ENCODE measurements around the gene ECE2. TPM values are rescaled to one million over a fixed set of nuclear protein-coding genes. Genes with fewer than 3 reads are reported as not detected.

The ECE2 gene
- total RNA-seq, 4 donors from 2014 or later = not detected

GRCh38 chr3:184320104-184320445, 44.3 kb downstream of the ECE2 start:
- Histone ChIP-seq H3K36me3 (peaks cover 1 to 53% (median 29%) of the 10 kb centered on the region in 4 donors), H3K27ac (peak overlapping the region; percentile 90 to 98 (median 94)), H3K9me3 (no peaks in the 10 kb centered on the region), H3K4me3 (no peak overlapping the region), H3K4me1 (peaks cover 32 to 53% (median 47%) of the 10 kb centered on the region in 4 donors), H3K27me3 (no peaks in the 10 kb centered on the region)
- peak; percentile 94 for DNase-seq
- TF ChIP-seq POLR2AphosphoS5 (IDR thresholded peaks at IDR 0.05) (peak in 2 of 3 donors; percentile 49 to 62), EP300 (IDR thresholded peaks at IDR 0.05; ENCODE audit: low read depth) (no peak)
- in situ Hi-C loops (cut with MboI; ENCODE audit: low pct_ligation_motif_present in 1 of 4, low pct_unique_long_range_greater_than_20kb in 1 of 4, low sequenced_read_pairs in 3 of 4) (no loop called here), intact Hi-C loops (cut with DNase I; ENCODE audit: low total_unique reads) (no loop called here)
- 0% methylated on average over 1 of the region's 4 CpGs; no CpG with 5 or more reads in 1 of the 2 donors for WGBS, 2 donors (ENCODE audit: low coverage in 1 of 2)

- H3K9me3 ChIP-seq = no peaks in the 10 kb centered on the region
- DNase-seq = no peak
- in situ Hi-C loops (cut with MboI; ENCODE audit: low pct_ligation_motif_present in 1 of 4, low pct_unique_long_range_greater_than_20kb in 1 of 4, low sequenced_read_pairs in 3 of 4) = no loop called here
- H3K27ac ChIP-seq = peak overlapping the region in 1 of 4 donors; percentile 95
- TF ChIP-seq POLR2AphosphoS5 (IDR thresholded peaks at IDR 0.05) (no peak), POLR2A (IDR thresholded peaks at IDR 0.05) (no peak), CTCF (IDR thresholded peaks at IDR 0.05) (no peak), EP300 (IDR thresholded peaks at IDR 0.05; ENCODE audit: low read depth) (no peak)
- no peaks in the 10 kb centered on the region for H3K27me3 ChIP-seq
- H3K36me3 ChIP-seq = peaks cover 1 to 69% (median 37%) of the 10 kb centered on the region in 4 donors
- H3K4me3 ChIP-seq = no peak overlapping the region
- H3K4me1 ChIP-seq = peaks cover 22 to 41% (median 38%) of the 10 kb centered on the region in 4 donors
- WGBS, 2 donors (ENCODE audit: low coverage in 1 of 2) = 60 to 90% methylated on average over 1 to 5 of the region's 5 CpGs
- intact Hi-C loops (cut with DNase I; ENCODE audit: low total_unique reads) = no loop called here
Observed at GRCh38 chr3:184321666-184322065, 45.8 kb downstream of the ECE2 start.

- 89 to 90% methylated on average over 7 to 20 of the region's 20 CpGs for WGBS, 2 donors (ENCODE audit: low coverage in 1 of 2)
- no peak for DNase-seq
- peak overlapping the region in 2 of 4 donors; percentile 11 to 13 for H3K27ac ChIP-seq
- no peak overlapping the region for H3K4me3 ChIP-seq
- H3K36me3 ChIP-seq = peaks cover 1 to 74% (median 43%) of the 10 kb centered on the region in 4 donors
- in situ Hi-C loops (cut with MboI; ENCODE audit: low pct_ligation_motif_present in 1 of 4, low pct_unique_long_range_greater_than_20kb in 1 of 4, low sequenced_read_pairs in 3 of 4) = no loop called here
- TF ChIP-seq CTCF (IDR thresholded peaks at IDR 0.05) (no peak), EP300 (IDR thresholded peaks at IDR 0.05; ENCODE audit: low read depth) (no peak), POLR2A (IDR thresholded peaks at IDR 0.05) (no peak), POLR2AphosphoS5 (IDR thresholded peaks at IDR 0.05) (no peak)
- H3K9me3 ChIP-seq = no peaks in the 10 kb centered on the region
- intact Hi-C loops (cut with DNase I; ENCODE audit: low total_unique reads) = no loop called here
- H3K4me1 ChIP-seq = peaks cover 11 to 29% (median 26%) of the 10 kb centered on the region in 4 donors
- no peaks in the 10 kb centered on the region for H3K27me3 ChIP-seq
Observed at GRCh38 chr3:184322731-184323487, 47.1 kb downstream of the ECE2 start.

- Histone ChIP-seq H3K36me3 (peaks cover 1 to 81% (median 47%) of the 10 kb centered on the region in 4 donors), H3K4me3 (no peak overlapping the region), H3K27ac (no peak overlapping the region), H3K9me3 (no peaks in the 10 kb centered on the region), H3K27me3 (no peaks in the 10 kb centered on the region), H3K4me1 (peaks cover 11 to 21% (median 19%) of the 10 kb centered on the region in 4 donors)
- TF ChIP-seq POLR2A (IDR thresholded peaks at IDR 0.05) (no peak), EP300 (IDR thresholded peaks at IDR 0.05; ENCODE audit: low read depth) (no peak), CTCF (IDR thresholded peaks at IDR 0.05) (no peak)
- DNase-seq = no peak
- intact Hi-C loops (cut with DNase I; ENCODE audit: low total_unique reads) = no loop called here
- in situ Hi-C loops (cut with MboI; ENCODE audit: low pct_ligation_motif_present in 1 of 4, low pct_unique_long_range_greater_than_20kb in 1 of 4, low sequenced_read_pairs in 3 of 4) = no loop called here
- 95 to 100% methylated on average over 2 to 8 of the region's 8 CpGs for WGBS, 2 donors (ENCODE audit: low coverage in 1 of 2)
Observed at GRCh38 chr3:184323696-184324095, 47.9 kb downstream of the ECE2 start.
